HL-60 (cell line): ENCODE results near the gene KRTAP5-2.

Source experiments
- DNase-seq, 2 experiments: peaks; one replicate each; pipeline ENCODE4 v3.0.0-alpha.2; 2010 to 2020; ENCODE audit warnings: low read depth in 1 of 2, low spot score in 1 of 2
- H3K27ac ChIP-seq: fragments of 250-450 bp; sonication (Bioruptor Pico); replicated peaks from 2 replicates; pipeline ENCODE4 v1.5.1; 2020; ENCODE audit warnings: mild to moderate bottlenecking, moderate library complexity
- H3K27me3 ChIP-seq: fragments of 250-450 bp; sonication (Bioruptor Pico); 2 replicates; pipeline ENCODE4 v1.5.1; 2021; ENCODE audit warnings: mild to moderate bottlenecking, moderate library complexity; ENCODE audit not compliant: insufficient read depth, poor library complexity, severe bottlenecking
- H3K4me3 ChIP-seq: replicated peaks from 2 replicates; pipeline ENCODE4 v1.5.1; 2011; ENCODE audit warnings: mild to moderate bottlenecking, control low read depth, low read length; ENCODE audit not compliant: insufficient read depth
- GABPA ChIP-seq: IDR thresholded peaks from 2 replicates; pipeline ENCODE4 v1.6.1; 2012; ENCODE audit warnings: low read depth
- POLR2AphosphoS5 ChIP-seq: IDR thresholded peaks from 2 replicates; pipeline ENCODE4 v1.6.1; 2012; ENCODE audit warnings: low read depth
- SPI1 ChIP-seq: IDR thresholded peaks from 2 replicates; pipeline ENCODE4 v1.6.1; 2012; ENCODE audit warnings: low read depth, mild to moderate bottlenecking, borderline replicate concordance
- TF ChIP-seq, protein P1 (sequence below): IDR thresholded peaks from one replicate; pipeline ENCODE4 v1.5.1; 2011; ENCODE audit warnings: low read length, control low read depth, inconsistent platforms; ENCODE audit not compliant: insufficient read depth
- TF ChIP-seq, protein P2 (sequence below): IDR thresholded peaks from 2 replicates; pipeline ENCODE4 v1.6.1; 2012; ENCODE audit warnings: low read depth; ENCODE audit not compliant: insufficient replicate concordance

KRTAP5-2 gene

DNA sequence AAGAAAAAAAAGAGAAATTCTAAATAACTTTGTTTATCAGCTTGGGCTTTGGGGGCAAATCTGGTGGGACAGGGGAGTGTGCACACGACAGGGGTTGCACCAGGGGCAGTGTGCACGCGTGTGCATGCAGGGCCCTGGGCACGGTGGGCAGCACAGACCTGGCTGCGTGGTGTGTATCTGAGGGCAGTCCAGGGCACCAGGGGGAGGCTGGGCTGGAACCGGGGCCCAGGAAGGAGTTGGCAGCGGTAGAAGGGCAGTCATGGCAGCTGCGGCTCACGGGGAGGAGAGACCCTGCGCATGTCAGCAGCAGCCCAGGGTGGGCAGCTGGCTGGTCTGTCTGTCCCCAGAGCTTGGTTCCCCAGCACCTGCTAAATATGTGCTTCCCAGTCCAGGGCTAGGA, 35.8 kb upstream of the KRTAP5-2 start:
- TF ChIP-seq POLR2AphosphoS5 (no peak), SPI1 (no peak), GABPA (no peak)
- TF ChIP-seq, protein P1, sequence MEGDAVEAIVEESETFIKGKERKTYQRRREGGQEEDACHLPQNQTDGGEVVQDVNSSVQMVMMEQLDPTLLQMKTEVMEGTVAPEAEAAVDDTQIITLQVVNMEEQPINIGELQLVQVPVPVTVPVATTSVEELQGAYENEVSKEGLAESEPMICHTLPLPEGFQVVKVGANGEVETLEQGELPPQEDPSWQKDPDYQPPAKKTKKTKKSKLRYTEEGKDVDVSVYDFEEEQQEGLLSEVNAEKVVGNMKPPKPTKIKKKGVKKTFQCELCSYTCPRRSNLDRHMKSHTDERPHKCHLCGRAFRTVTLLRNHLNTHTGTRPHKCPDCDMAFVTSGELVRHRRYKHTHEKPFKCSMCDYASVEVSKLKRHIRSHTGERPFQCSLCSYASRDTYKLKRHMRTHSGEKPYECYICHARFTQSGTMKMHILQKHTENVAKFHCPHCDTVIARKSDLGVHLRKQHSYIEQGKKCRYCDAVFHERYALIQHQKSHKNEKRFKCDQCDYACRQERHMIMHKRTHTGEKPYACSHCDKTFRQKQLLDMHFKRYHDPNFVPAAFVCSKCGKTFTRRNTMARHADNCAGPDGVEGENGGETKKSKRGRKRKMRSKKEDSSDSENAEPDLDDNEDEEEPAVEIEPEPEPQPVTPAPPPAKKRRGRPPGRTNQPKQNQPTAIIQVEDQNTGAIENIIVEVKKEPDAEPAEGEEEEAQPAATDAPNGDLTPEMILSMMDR: no peak
- TF ChIP-seq, protein P2, sequence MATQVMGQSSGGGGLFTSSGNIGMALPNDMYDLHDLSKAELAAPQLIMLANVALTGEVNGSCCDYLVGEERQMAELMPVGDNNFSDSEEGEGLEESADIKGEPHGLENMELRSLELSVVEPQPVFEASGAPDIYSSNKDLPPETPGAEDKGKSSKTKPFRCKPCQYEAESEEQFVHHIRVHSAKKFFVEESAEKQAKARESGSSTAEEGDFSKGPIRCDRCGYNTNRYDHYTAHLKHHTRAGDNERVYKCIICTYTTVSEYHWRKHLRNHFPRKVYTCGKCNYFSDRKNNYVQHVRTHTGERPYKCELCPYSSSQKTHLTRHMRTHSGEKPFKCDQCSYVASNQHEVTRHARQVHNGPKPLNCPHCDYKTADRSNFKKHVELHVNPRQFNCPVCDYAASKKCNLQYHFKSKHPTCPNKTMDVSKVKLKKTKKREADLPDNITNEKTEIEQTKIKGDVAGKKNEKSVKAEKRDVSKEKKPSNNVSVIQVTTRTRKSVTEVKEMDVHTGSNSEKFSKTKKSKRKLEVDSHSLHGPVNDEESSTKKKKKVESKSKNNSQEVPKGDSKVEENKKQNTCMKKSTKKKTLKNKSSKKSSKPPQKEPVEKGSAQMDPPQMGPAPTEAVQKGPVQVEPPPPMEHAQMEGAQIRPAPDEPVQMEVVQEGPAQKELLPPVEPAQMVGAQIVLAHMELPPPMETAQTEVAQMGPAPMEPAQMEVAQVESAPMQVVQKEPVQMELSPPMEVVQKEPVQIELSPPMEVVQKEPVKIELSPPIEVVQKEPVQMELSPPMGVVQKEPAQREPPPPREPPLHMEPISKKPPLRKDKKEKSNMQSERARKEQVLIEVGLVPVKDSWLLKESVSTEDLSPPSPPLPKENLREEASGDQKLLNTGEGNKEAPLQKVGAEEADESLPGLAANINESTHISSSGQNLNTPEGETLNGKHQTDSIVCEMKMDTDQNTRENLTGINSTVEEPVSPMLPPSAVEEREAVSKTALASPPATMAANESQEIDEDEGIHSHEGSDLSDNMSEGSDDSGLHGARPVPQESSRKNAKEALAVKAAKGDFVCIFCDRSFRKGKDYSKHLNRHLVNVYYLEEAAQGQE: no peak
- DNase-seq: no peak
- Histone ChIP-seq H3K4me3 (no peak overlapping the region), H3K27me3 (peaks cover 26% of the 10 kb centered on the region), H3K27ac (no peak overlapping the region)

DNA sequence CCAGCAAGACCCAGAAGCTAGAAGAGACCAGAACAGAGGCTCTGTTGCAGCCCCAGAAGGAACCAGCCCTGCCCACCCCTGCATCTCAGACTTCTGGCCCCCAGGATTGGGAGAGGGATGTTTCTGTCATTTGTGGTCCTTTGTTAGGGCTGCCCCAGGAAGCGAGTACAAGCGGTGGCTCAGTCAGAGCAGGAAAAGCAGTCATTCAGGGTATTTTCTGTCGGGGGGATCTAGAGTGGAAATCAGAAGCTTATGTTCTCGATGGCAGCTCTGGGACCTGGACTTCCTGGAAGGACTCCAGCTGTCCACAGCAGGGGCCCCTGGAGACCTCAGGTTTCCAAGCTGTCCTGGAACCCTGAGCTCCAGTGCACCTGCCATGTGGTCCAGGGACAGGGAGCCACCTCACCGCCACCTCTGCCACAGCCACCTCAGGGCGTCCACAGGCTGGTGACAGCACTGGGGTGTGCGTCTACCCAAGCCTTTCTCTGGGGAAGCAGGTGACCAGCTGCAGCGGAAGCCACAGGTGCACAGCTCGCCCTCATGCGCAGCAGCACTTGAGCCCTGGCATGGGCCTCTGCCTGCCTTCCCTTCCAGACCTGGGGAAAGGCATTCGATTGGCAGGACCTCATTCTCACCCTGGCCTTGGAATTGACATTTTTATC, 34.1 kb upstream of the KRTAP5-2 start:
- no peak overlapping the region for H3K27ac ChIP-seq
- peaks cover 30% of the 10 kb centered on the region for H3K27me3 ChIP-seq
- DNase-seq: no peak
- TF ChIP-seq SPI1 (no peak), GABPA (no peak), POLR2AphosphoS5 (no peak)
- TF ChIP-seq, protein P2: no peak
- TF ChIP-seq, protein P1: no peak
- no peak overlapping the region for H3K4me3 ChIP-seq

DNA sequence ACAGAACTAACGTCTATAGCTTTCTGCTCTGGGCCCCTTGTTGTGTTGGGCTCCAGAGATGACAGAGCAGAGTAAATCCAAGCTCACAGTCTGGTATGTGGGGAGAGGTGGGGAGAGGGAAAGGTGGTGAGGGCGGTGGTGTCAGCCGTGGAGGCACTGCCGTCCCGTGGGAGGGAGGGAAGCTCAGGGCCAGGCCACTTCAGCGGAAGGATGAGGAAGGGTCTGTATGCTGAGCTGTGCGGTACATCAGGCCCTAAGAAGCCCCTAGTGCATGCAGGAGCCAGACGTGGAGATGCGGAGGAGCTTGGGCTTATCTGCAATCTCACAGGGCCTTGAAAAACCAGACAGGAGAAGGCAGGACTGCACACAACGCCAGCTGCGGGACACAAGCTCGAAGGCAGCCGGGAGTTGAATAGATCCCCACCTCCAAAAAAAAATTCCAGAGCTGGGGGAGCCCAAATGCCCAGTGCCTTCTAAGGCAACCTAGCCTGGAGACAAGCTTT, 33.0 kb upstream of the KRTAP5-2 start:
- Histone ChIP-seq H3K27ac (no peak overlapping the region), H3K27me3 (peaks cover 25% of the 10 kb centered on the region), H3K4me3 (no peak overlapping the region)
- no peak for TF ChIP-seq SPI1
- no peak for TF ChIP-seq POLR2AphosphoS5
- no peak for TF ChIP-seq GABPA
- TF ChIP-seq, protein P1: no peak
- TF ChIP-seq, protein P2: no peak
- DNase-seq: no peak
